H9 (cell line): ENCODE measurements around the gene MVD. TPM values are rescaled to one million over a fixed set of nuclear protein-coding genes. Genes with fewer than 3 reads are reported as not detected.
A peak's percentile ranks its signal among the peaks of the same experiment; 100 is the strongest.

Experiments
- DNase-seq: peaks from one replicate; pipeline ENCODE4 v3.0.0-alpha.2; 2017
- H2AFZ ChIP-seq: one replicate; pipeline ENCODE4 v1.6.1; 2013; ENCODE audit warnings: mild to moderate bottlenecking, low read length, control low read depth, moderate library complexity
- H2AK5ac ChIP-seq: 2 replicates; pipeline ENCODE4 v1.6.1; 2013; ENCODE audit warnings: low read length, control low read depth, mixed read lengths; ENCODE audit not compliant: insufficient read length
- H2BK120ac ChIP-seq: one replicate; pipeline ENCODE4 v1.6.1; 2013; ENCODE audit warnings: low read depth, mild to moderate bottlenecking, low read length, control low read depth, inconsistent platforms; ENCODE audit not compliant: poor library complexity, severe bottlenecking
- H2BK12ac ChIP-seq: 2 replicates; pipeline ENCODE4 v1.6.1; 2013; ENCODE audit warnings: low read length, control low read depth, mixed read lengths, low read depth; ENCODE audit not compliant: insufficient read length
- H2BK15ac ChIP-seq: 2 replicates; pipeline ENCODE4 v1.6.1; 2013; ENCODE audit warnings: low read depth, low read length, control low read depth
- H2BK20ac ChIP-seq: one replicate; pipeline ENCODE4 v1.6.1; 2013; ENCODE audit warnings: low read depth, mild to moderate bottlenecking, low read length, control low read depth, inconsistent platforms; ENCODE audit not compliant: poor library complexity, severe bottlenecking
- H2BK5ac ChIP-seq: 2 replicates; pipeline ENCODE4 v1.6.1; 2013; ENCODE audit warnings: low read length, control low read depth, mixed read lengths; ENCODE audit not compliant: insufficient read length
- H3K14ac ChIP-seq: 2 replicates; pipeline ENCODE4 v1.6.1; 2013; ENCODE audit warnings: low read length, control low read depth; ENCODE audit not compliant: insufficient read depth
- H3K18ac ChIP-seq: 2 replicates; pipeline ENCODE4 v1.6.1; 2013; ENCODE audit warnings: low read depth, mild to moderate bottlenecking, mixed read lengths, low read length, control low read depth; ENCODE audit not compliant: insufficient read length
- H3K23ac ChIP-seq: 2 replicates; pipeline ENCODE4 v1.6.1; 2013; ENCODE audit warnings: low read length, control low read depth, mixed read lengths, low read depth; ENCODE audit not compliant: insufficient read length
- H3K23me2 ChIP-seq: 2 replicates; pipeline ENCODE4 v1.6.1; 2013; ENCODE audit warnings: low read depth, mild to moderate bottlenecking, mixed read lengths, low read length, control low read depth; ENCODE audit not compliant: insufficient read length, poor library complexity, severe bottlenecking
- H3K27ac ChIP-seq: 2 replicates; pipeline ENCODE4 v1.5.1; 2013; ENCODE audit warnings: low read length, control low read depth, mixed read lengths, low read depth; ENCODE audit not compliant: insufficient read length
- H3K27me3 ChIP-seq: 2 replicates; pipeline ENCODE4 v1.6.1; 2013; ENCODE audit warnings: low read length, control low read depth, inconsistent platforms; ENCODE audit not compliant: insufficient read depth
- H3K4ac ChIP-seq: 2 replicates; pipeline ENCODE4 v1.6.1; 2013; ENCODE audit warnings: low read depth, mild to moderate bottlenecking, control low read depth, inconsistent platforms, low read length, moderate library complexity
- H3K4me1 ChIP-seq: 2 replicates; pipeline ENCODE4 v1.6.1; 2013; ENCODE audit warnings: low read length, control low read depth, inconsistent platforms; ENCODE audit not compliant: insufficient read depth
- H3K4me2 ChIP-seq: 2 replicates; pipeline ENCODE4 v1.6.1; 2013; ENCODE audit warnings: low read length, control low read depth, mixed read lengths; ENCODE audit not compliant: insufficient read length, insufficient read depth
- H3K56ac ChIP-seq: 2 replicates; pipeline ENCODE4 v1.6.1; 2013; ENCODE audit warnings: low read depth, mild to moderate bottlenecking, mixed read lengths, low read length, control low read depth; ENCODE audit not compliant: insufficient read length
- H3K79me1 ChIP-seq: 2 replicates; pipeline ENCODE4 v1.6.1; 2013; ENCODE audit warnings: low read depth, mild to moderate bottlenecking, moderate library complexity, low read length, control low read depth, inconsistent platforms; ENCODE audit not compliant: insufficient read depth, poor library complexity, severe bottlenecking
- H3K79me2 ChIP-seq: 2 replicates; pipeline ENCODE4 v1.6.1; 2013; ENCODE audit warnings: low read length, control low read depth, inconsistent platforms; ENCODE audit not compliant: insufficient read depth
- H3K9ac ChIP-seq: 2 replicates; pipeline ENCODE4 v1.6.1; 2013; ENCODE audit warnings: low read length, control low read depth, mixed read lengths; ENCODE audit not compliant: insufficient read length; ENCODE audit errors: extremely low read depth
- H3K9me3 ChIP-seq: one replicate; pipeline ENCODE4 v1.6.1; 2013; ENCODE audit warnings: low read depth, low read length, inconsistent platforms; ENCODE audit not compliant: control insufficient read depth
- H3T11ph ChIP-seq: one replicate; pipeline ENCODE4 v1.6.1; 2013; ENCODE audit warnings: mild to moderate bottlenecking, low read length, control low read depth, inconsistent platforms
- H4K20me1 ChIP-seq: one replicate; pipeline ENCODE4 v1.6.1; 2013; ENCODE audit not compliant: control insufficient read depth, insufficient read length, insufficient read depth
- H4K5ac ChIP-seq: 2 replicates; pipeline ENCODE4 v1.6.1; 2013; ENCODE audit warnings: low read depth, mild to moderate bottlenecking, mixed read lengths, low read length, control low read depth; ENCODE audit not compliant: insufficient read length
- H4K8ac ChIP-seq: replicated peaks from 2 replicates; pipeline ENCODE4 v1.6.1; 2013; ENCODE audit warnings: low read length, control low read depth, mixed read lengths, low read depth; ENCODE audit not compliant: insufficient read length
- H4K91ac ChIP-seq: 2 replicates; pipeline ENCODE4 v1.6.1; 2013; ENCODE audit warnings: low read depth, mild to moderate bottlenecking, moderate library complexity, mixed read lengths, low read length, control low read depth; ENCODE audit not compliant: insufficient read length
- H3K27ac Mint-ChIP-seq, 3 experiments: 2 replicates in 2 of 3; 3 replicates in 1 of 3; pipeline ENCODE4 v1.8.0; 2020 to 2021; ENCODE audit warnings: mixed read lengths in 3 of 3, mild to moderate bottlenecking in 1 of 3, moderate library complexity in 1 of 3
- H3K27me3 Mint-ChIP-seq: 2 replicates; pipeline ENCODE4 v1.8.0; 2021; ENCODE audit warnings: low read depth, mild to moderate bottlenecking, moderate library complexity, mixed read lengths
- H3K36me3 Mint-ChIP-seq, 3 experiments: 2 replicates in 2 of 3; 3 replicates in 1 of 3; pipeline ENCODE4 v1.8.0; 2020 to 2021; ENCODE audit warnings: low read depth in 3 of 3, mixed read lengths in 3 of 3; ENCODE audit not compliant: insufficient read depth in 1 of 3
- H3K4me1 Mint-ChIP-seq, 2 experiments: 2 replicates each; pipeline ENCODE4 v1.8.0; 2020; ENCODE audit warnings: mixed read lengths in 2 of 2
- H3K4me3 Mint-ChIP-seq, 2 experiments: 2 replicates in 1 of 2; 3 replicates in 1 of 2; pipeline ENCODE4 v1.8.0; 2020 to 2021; ENCODE audit warnings: mild to moderate bottlenecking in 2 of 2, mixed read lengths in 2 of 2, moderate library complexity in 1 of 2
- H3K9me3 Mint-ChIP-seq, 2 experiments: 2 replicates in 1 of 2; 3 replicates in 1 of 2; pipeline ENCODE4 v1.8.0; 2020; ENCODE audit warnings: mild to moderate bottlenecking in 2 of 2, mixed read lengths in 2 of 2, moderate library complexity in 1 of 2
- WGBS: extraction: QIAGEN DNeasy Blood & Tissue Kit; methylation state at CpG from one replicate; pipeline ENCODE4 v1.1.7; 2013; ENCODE audit warnings: missing lambda C conversion rate, low lambda C conversion rate, mixed read lengths; ENCODE audit not compliant: insufficient read length; ENCODE audit errors: extremely low coverage; 5-methylcytosine and 5-hydroxymethylcytosine counted together
- total RNA-seq: library from RNA; stranded (reverse); gene quantifications from 2 replicates; pipeline ENCODE4 v1.2.1, GENCODE V29; 2021
- TF ChIP-seq, protein P1 (sequence below): fragments of 200-600 bp; sonication (generic); conservative IDR thresholded peaks from 3 replicates; pipeline ENCODE4 v1.8.0; 2021; ENCODE audit warnings: antibody characterized with exemption, mild to moderate bottlenecking

Gene MVD
- total RNA-seq, 1 experiment from 2014 or later: 53.2 TPM

DNA sequence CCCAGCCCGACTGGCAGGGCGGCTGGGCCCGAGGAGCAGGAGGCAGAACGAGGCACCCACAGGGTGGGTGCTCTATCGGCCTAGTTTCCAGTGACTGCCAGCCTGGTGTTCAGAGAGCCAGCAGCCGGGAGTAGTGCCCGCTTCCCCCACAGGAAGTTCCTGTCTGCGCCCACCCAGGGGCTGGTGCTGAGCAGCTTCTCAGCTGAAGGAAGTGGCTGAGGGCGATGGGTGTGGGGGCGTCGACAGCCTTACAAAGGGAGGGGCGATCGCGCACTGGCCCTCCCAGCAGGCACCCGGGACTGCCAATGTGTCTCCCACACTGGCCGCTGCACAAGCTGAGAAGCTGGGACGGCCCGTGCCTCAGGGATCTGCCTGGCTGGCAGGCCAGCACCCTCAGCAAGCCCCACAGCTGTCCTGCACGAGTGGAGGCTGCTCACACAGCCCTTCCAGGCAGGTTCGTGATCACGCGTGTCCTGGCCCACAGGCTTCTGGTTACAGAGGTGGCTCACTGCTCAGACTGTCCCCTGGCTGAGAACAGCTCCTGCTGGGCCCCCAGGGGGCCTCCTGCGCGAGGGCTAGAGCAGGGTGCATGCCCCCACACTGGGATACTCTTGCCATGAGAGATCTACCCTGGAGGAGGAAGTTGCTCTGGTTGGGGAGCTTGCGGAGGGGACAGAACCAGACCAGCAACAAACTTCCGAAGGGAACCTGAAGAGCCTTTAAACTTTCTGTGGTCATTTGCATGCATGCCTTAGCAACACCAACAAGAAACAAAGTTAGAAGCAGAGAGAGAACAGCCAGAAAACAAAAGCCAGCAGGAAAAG, 40.8 kb upstream of the MVD start:
- H3K4ac ChIP-seq: no peak overlapping the region
- H3K4me2 ChIP-seq: no peak overlapping the region
- no peaks in the 10 kb centered on the region for H3K9me3 ChIP-seq
- no peaks in the 10 kb centered on the region for H3K27me3 ChIP-seq
- no CpG with 5 or more reads among the region's 26 CpGs for WGBS
- H3K27ac ChIP-seq: no peak overlapping the region
- Mint-ChIP-seq H3K27ac (peak overlapping the region in 2 of 3 experiments; percentile 17 to 93; a peak in 2 of 7 replicates), H3K4me1 (peaks cover 16 to 17% of the 10 kb centered on the region in 2 experiments), H3K4me3 (peak overlapping the region; percentile 83 to 89; a peak in 4 of 5 replicates), H3K27me3 (no peaks in the 10 kb centered on the region), H3K36me3 (peaks cover 0 to 4% (median 2%) of the 10 kb centered on the region in 3 experiments; a peak in 2 of 7 replicates), H3K9me3 (no peaks in the 10 kb centered on the region; a peak in 1 of 5 replicates)
- no peak overlapping the region for H2BK12ac ChIP-seq
- H3K23me2 ChIP-seq: peaks cover 9% of the 10 kb centered on the region
- no peak overlapping the region for H2AFZ ChIP-seq
- no peak overlapping the region for H2BK20ac ChIP-seq
- no peak overlapping the region for H2AK5ac ChIP-seq
- TF ChIP-seq, protein P1, sequence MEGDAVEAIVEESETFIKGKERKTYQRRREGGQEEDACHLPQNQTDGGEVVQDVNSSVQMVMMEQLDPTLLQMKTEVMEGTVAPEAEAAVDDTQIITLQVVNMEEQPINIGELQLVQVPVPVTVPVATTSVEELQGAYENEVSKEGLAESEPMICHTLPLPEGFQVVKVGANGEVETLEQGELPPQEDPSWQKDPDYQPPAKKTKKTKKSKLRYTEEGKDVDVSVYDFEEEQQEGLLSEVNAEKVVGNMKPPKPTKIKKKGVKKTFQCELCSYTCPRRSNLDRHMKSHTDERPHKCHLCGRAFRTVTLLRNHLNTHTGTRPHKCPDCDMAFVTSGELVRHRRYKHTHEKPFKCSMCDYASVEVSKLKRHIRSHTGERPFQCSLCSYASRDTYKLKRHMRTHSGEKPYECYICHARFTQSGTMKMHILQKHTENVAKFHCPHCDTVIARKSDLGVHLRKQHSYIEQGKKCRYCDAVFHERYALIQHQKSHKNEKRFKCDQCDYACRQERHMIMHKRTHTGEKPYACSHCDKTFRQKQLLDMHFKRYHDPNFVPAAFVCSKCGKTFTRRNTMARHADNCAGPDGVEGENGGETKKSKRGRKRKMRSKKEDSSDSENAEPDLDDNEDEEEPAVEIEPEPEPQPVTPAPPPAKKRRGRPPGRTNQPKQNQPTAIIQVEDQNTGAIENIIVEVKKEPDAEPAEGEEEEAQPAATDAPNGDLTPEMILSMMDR: no peak
- H3K9ac ChIP-seq: no peak overlapping the region
- H3K79me1 ChIP-seq: peaks cover 7% of the 10 kb centered on the region
- no peak overlapping the region for H3K56ac ChIP-seq
- no peaks in the 10 kb centered on the region for H4K20me1 ChIP-seq
- no peak overlapping the region for H3K18ac ChIP-seq
- no peak overlapping the region for H4K8ac ChIP-seq
- no peak overlapping the region for H3T11ph ChIP-seq
- no peak overlapping the region for H3K23ac ChIP-seq
- H3K14ac ChIP-seq: no peak overlapping the region; the same call in 1 of the 2 replicates
- no peak overlapping the region for H4K5ac ChIP-seq
- no peak overlapping the region for H2BK15ac ChIP-seq
- no peak overlapping the region for H2BK5ac ChIP-seq
- DNase-seq: no peak
- H2BK120ac ChIP-seq: no peak overlapping the region
- H3K79me2 ChIP-seq: peaks cover 3% of the 10 kb centered on the region; the same call in 1 of the 2 replicates
- H3K4me1 ChIP-seq: peaks cover 4% of the 10 kb centered on the region; the same call in 1 of the 2 replicates
- H4K91ac ChIP-seq: no peak overlapping the region
